Measurements from ENCODE around the gene ZBED3.

The ZBED3 gene

GRCh38 chr5:77030097-77031071 lies 56.7 kb downstream of the ZBED3 start, which contains the start of gene AGGF1:
Gene AGGF1, plus strand, starts transcription at chr5:77030404. Its CDS starts 363 bp downstream, at chr5:77030767.
- H3K27me3 ChIP-seq (ENCODE audit: insufficient read depth, low read length, poor library complexity) = no peaks in the 10 kb centered on the region
- H3K23ac ChIP-seq (ENCODE audit: low read length) = peak within 1 kb of the TSS; percentile 99
- H4K8ac ChIP-seq (ENCODE audit: low read depth, low read length) = peak within 1 kb of the TSS; percentile 92
- peak within 1 kb of the TSS; percentile 59 for H2BK5ac ChIP-seq (ENCODE audit: low read length)
- no CpG with 5 or more reads among the region's 82 CpGs for WGBS (ENCODE audit: extremely low coverage, insufficient coverage, low lambda C conversion rate)
- peak within 1 kb of the TSS; percentile 86 for H3K4me2 ChIP-seq (ENCODE audit: low read length)
- H3K79me2 ChIP-seq (ENCODE audit: control insufficient read depth, insufficient read depth, low read length) = no peaks in the 10 kb centered on the region
- peak within 1 kb of the TSS; percentile 11 for H3K18ac ChIP-seq (ENCODE audit: low read length)
- no peak within 1 kb of the TSS for H3K4ac ChIP-seq (ENCODE audit: low read depth, low read length)
- H3K36me3 ChIP-seq (ENCODE audit: control insufficient read depth, insufficient read depth, low read length) = no peaks in the 10 kb centered on the region
- no peak within 1 kb of the TSS for H2BK15ac ChIP-seq (replicated peaks; ENCODE audit: low read depth)
- peak within 1 kb of the TSS; percentile 64 for H3K27ac ChIP-seq (ENCODE audit: low read depth, low read length)
- DNase-seq = peak; percentile 98
- H3K79me1 ChIP-seq (ENCODE audit: low read length) = peaks cover 2% of the 10 kb centered on the region
- H2BK120ac ChIP-seq (ENCODE audit: low read depth, low read length) = no peak within 1 kb of the TSS
- no peak within 1 kb of the TSS for H2AK5ac ChIP-seq (ENCODE audit: low read length)
- peaks cover 2% of the 10 kb centered on the region for H3K4me1 ChIP-seq (ENCODE audit: control insufficient read depth, low read depth, low read length)
- peak within 1 kb of the TSS; percentile 98 for H3K9ac ChIP-seq (ENCODE audit: low read length)
- peak within 1 kb of the TSS; percentile 96 for H3K56ac ChIP-seq (ENCODE audit: low read length)
- peak within 1 kb of the TSS; percentile 93 for H3K4me3 ChIP-seq (ENCODE audit: low read length)
- H4K5ac ChIP-seq (ENCODE audit: low read length) = peak within 1 kb of the TSS; percentile 97

- no CpG with 5 or more reads among the region's 2 CpGs for WGBS (ENCODE audit: extremely low coverage, insufficient coverage, low lambda C conversion rate)
Observed at GRCh38 chr5:77029376-77029885, 57.7 kb downstream of the ZBED3 start.

GRCh38 chr5:77028631-77029375 lies 58.3 kb downstream of the ZBED3 start:
- Histone ChIP-seq H3K56ac (ENCODE audit: low read length) (no peak overlapping the region), H4K8ac (ENCODE audit: low read depth, low read length) (no peak overlapping the region), H3K4me3 (ENCODE audit: low read length) (no peak overlapping the region), H3K9ac (ENCODE audit: low read length) (no peak overlapping the region), H3K79me1 (ENCODE audit: low read length) (peaks cover 2% of the 10 kb centered on the region), H3K23ac (ENCODE audit: low read length) (no peak overlapping the region), H2BK5ac (ENCODE audit: low read length) (no peak overlapping the region), H3K18ac (ENCODE audit: low read length) (no peak overlapping the region), H2AK5ac (ENCODE audit: low read length) (no peak overlapping the region), H3K4me2 (ENCODE audit: low read length) (no peak overlapping the region), H2BK120ac (ENCODE audit: low read depth, low read length) (no peak overlapping the region), H2BK15ac (replicated peaks; ENCODE audit: low read depth) (no peak overlapping the region), H3K27me3 (ENCODE audit: insufficient read depth, low read length, poor library complexity) (no peaks in the 10 kb centered on the region), H3K27ac (ENCODE audit: low read depth, low read length) (no peak overlapping the region), H3K36me3 (ENCODE audit: control insufficient read depth, insufficient read depth, low read length) (no peaks in the 10 kb centered on the region), H4K5ac (ENCODE audit: low read length) (no peak overlapping the region), H3K4me1 (ENCODE audit: control insufficient read depth, low read depth, low read length) (peaks cover 2% of the 10 kb centered on the region), H3K79me2 (ENCODE audit: control insufficient read depth, insufficient read depth, low read length) (no peaks in the 10 kb centered on the region), H3K4ac (ENCODE audit: low read depth, low read length) (no peak overlapping the region)
- no CpG with 5 or more reads among the region's 4 CpGs for WGBS (ENCODE audit: extremely low coverage, insufficient coverage, low lambda C conversion rate)
- DNase-seq = no peak

More at GRCh38 chr5:77029376-77029885, 57.7 kb downstream of the ZBED3 start:
- Histone ChIP-seq H4K8ac (ENCODE audit: low read depth, low read length) (no peak overlapping the region), H3K4me3 (ENCODE audit: low read length) (no peak overlapping the region), H2AK5ac (ENCODE audit: low read length) (no peak overlapping the region), H3K79me1 (ENCODE audit: low read length) (peaks cover 2% of the 10 kb centered on the region), H2BK120ac (ENCODE audit: low read depth, low read length) (no peak overlapping the region), H3K4me2 (ENCODE audit: low read length) (no peak overlapping the region), H3K4ac (ENCODE audit: low read depth, low read length) (no peak overlapping the region), H3K9ac (ENCODE audit: low read length) (no peak overlapping the region), H3K27ac (ENCODE audit: low read depth, low read length) (no peak overlapping the region), H3K56ac (ENCODE audit: low read length) (no peak overlapping the region), H3K4me1 (ENCODE audit: control insufficient read depth, low read depth, low read length) (peaks cover 2% of the 10 kb centered on the region), H3K27me3 (ENCODE audit: insufficient read depth, low read length, poor library complexity) (no peaks in the 10 kb centered on the region), H3K18ac (ENCODE audit: low read length) (no peak overlapping the region), H2BK15ac (replicated peaks; ENCODE audit: low read depth) (no peak overlapping the region), H4K5ac (ENCODE audit: low read length) (peak overlapping the region; percentile 97), H3K23ac (ENCODE audit: low read length) (no peak overlapping the region), H3K36me3 (ENCODE audit: control insufficient read depth, insufficient read depth, low read length) (no peaks in the 10 kb centered on the region), H2BK5ac (ENCODE audit: low read length) (no peak overlapping the region), H3K79me2 (ENCODE audit: control insufficient read depth, insufficient read depth, low read length) (no peaks in the 10 kb centered on the region)
- peak; percentile 7 for DNase-seq

GRCh38 chr5:77024490-77024889 lies 62.6 kb downstream of the ZBED3 start:
- Histone ChIP-seq H3K18ac (ENCODE audit: low read length) (no peak overlapping the region), H3K79me2 (ENCODE audit: control insufficient read depth, insufficient read depth, low read length) (no peaks in the 10 kb centered on the region), H3K79me1 (ENCODE audit: low read length) (no peaks in the 10 kb centered on the region), H3K36me3 (ENCODE audit: control insufficient read depth, insufficient read depth, low read length) (no peaks in the 10 kb centered on the region), H3K27me3 (ENCODE audit: insufficient read depth, low read length, poor library complexity) (no peaks in the 10 kb centered on the region), H3K4me3 (ENCODE audit: low read length) (no peak overlapping the region), H3K4me1 (ENCODE audit: control insufficient read depth, low read depth, low read length) (no peaks in the 10 kb centered on the region), H3K23ac (ENCODE audit: low read length) (no peak overlapping the region), H2BK5ac (ENCODE audit: low read length) (no peak overlapping the region), H3K27ac (ENCODE audit: low read depth, low read length) (no peak overlapping the region), H2AK5ac (ENCODE audit: low read length) (no peak overlapping the region), H2BK120ac (ENCODE audit: low read depth, low read length) (no peak overlapping the region), H4K8ac (ENCODE audit: low read depth, low read length) (no peak overlapping the region), H3K9ac (ENCODE audit: low read length) (no peak overlapping the region), H3K56ac (ENCODE audit: low read length) (no peak overlapping the region), H4K5ac (ENCODE audit: low read length) (no peak overlapping the region), H3K4me2 (ENCODE audit: low read length) (no peak overlapping the region), H2BK15ac (replicated peaks; ENCODE audit: low read depth) (no peak overlapping the region), H3K4ac (ENCODE audit: low read depth, low read length) (no peak overlapping the region)
- no peak for DNase-seq
- no CpG with 5 or more reads among the region's 1 CpG for WGBS (ENCODE audit: extremely low coverage, insufficient coverage, low lambda C conversion rate)

- Histone ChIP-seq H3K4me2 (ENCODE audit: low read length) (no peak overlapping the region), H2BK120ac (ENCODE audit: low read depth, low read length) (no peak overlapping the region), H2BK5ac (ENCODE audit: low read length) (no peak overlapping the region), H3K27me3 (ENCODE audit: insufficient read depth, low read length, poor library complexity) (no peaks in the 10 kb centered on the region), H2BK15ac (replicated peaks; ENCODE audit: low read depth) (no peak overlapping the region), H3K18ac (ENCODE audit: low read length) (no peak overlapping the region), H4K5ac (ENCODE audit: low read length) (no peak overlapping the region), H4K8ac (ENCODE audit: low read depth, low read length) (no peak overlapping the region), H3K36me3 (ENCODE audit: control insufficient read depth, insufficient read depth, low read length) (no peaks in the 10 kb centered on the region), H3K56ac (ENCODE audit: low read length) (no peak overlapping the region), H2AK5ac (ENCODE audit: low read length) (no peak overlapping the region), H3K27ac (ENCODE audit: low read depth, low read length) (no peak overlapping the region), H3K79me2 (ENCODE audit: control insufficient read depth, insufficient read depth, low read length) (no peaks in the 10 kb centered on the region), H3K79me1 (ENCODE audit: low read length) (no peaks in the 10 kb centered on the region), H3K4me3 (ENCODE audit: low read length) (no peak overlapping the region), H3K9ac (ENCODE audit: low read length) (no peak overlapping the region), H3K4me1 (ENCODE audit: control insufficient read depth, low read depth, low read length) (no peaks in the 10 kb centered on the region), H3K4ac (ENCODE audit: low read depth, low read length) (no peak overlapping the region), H3K23ac (ENCODE audit: low read length) (no peak overlapping the region)
- no peak for DNase-seq
- no CpG with 5 or more reads among the region's 7 CpGs for WGBS (ENCODE audit: extremely low coverage, insufficient coverage, low lambda C conversion rate)
Observed at GRCh38 chr5:77022511-77023417, 64.3 kb downstream of the ZBED3 start.
